ENCODE data around the gene STAB1.

DNA sequence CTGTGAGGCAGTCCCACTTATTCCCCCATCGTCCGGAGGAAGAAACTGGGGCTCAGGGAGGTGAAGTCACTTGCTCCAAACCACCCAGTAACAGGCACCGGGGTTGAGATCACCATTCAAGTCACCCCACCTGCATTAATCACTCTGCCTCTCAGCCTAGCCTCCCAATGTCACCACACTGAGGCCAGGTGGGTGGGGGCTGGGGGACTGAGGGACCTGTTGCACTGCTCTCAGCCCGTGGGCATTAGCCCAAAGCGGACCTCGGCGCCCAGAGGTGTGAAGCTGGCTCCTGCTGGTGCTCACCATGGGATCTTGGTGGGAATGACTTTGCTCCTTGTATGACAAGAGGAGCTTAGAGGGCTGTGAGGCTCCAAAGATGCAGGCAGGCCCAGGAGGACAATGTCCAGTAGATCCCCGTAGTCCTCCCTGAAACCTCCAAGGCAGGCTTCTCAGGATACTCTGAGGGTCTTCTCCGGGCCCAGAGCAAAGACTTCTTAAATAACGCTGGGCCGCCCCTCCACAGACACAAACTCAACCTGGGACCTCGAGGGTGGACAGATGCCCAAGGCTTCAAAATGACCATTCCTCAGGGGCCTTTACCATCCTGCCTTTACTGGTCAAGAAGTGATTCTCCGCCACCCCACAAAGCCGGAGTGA is 36.9 kb downstream of the STAB1 start:
- TF ChIP-seq POLR2A (IDR thresholded peaks at IDR 0.05), result no peak
- TF ChIP-seq, protein P1, sequence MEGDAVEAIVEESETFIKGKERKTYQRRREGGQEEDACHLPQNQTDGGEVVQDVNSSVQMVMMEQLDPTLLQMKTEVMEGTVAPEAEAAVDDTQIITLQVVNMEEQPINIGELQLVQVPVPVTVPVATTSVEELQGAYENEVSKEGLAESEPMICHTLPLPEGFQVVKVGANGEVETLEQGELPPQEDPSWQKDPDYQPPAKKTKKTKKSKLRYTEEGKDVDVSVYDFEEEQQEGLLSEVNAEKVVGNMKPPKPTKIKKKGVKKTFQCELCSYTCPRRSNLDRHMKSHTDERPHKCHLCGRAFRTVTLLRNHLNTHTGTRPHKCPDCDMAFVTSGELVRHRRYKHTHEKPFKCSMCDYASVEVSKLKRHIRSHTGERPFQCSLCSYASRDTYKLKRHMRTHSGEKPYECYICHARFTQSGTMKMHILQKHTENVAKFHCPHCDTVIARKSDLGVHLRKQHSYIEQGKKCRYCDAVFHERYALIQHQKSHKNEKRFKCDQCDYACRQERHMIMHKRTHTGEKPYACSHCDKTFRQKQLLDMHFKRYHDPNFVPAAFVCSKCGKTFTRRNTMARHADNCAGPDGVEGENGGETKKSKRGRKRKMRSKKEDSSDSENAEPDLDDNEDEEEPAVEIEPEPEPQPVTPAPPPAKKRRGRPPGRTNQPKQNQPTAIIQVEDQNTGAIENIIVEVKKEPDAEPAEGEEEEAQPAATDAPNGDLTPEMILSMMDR (IDR thresholded peaks at IDR 0.05), result no peak
